Brain microvascular endothelial cell (primary cell): ENCODE data around the gene PHF24.

ENCODE experiments used
- DNase-seq: peaks from one replicate; pipeline ENCODE4 v3.0.0-alpha.2; 2020
- H3K27ac ChIP-seq: fragments of 250-450 bp; sonication (Bioruptor Pico); 2 replicates; pipeline ENCODE4 v1.5.1; 2020; ENCODE audit warnings: mild to moderate bottlenecking, moderate library complexity
- H3K27me3 ChIP-seq: fragments of 250-450 bp; sonication (Bioruptor Pico); replicated peaks from 2 replicates; pipeline ENCODE4 v1.5.1; 2020; ENCODE audit warnings: mild to moderate bottlenecking
- H3K36me3 ChIP-seq: fragments of 250-450 bp; sonication (Bioruptor Pico); replicated peaks from 2 replicates; pipeline ENCODE4 v1.5.1; 2020; ENCODE audit warnings: mild to moderate bottlenecking
- H3K4me3 ChIP-seq: 2 replicates; pipeline ENCODE4 v1.5.1; 2011; ENCODE audit warnings: low read depth, mild to moderate bottlenecking, control low read depth, low read length, moderate library complexity
- in situ Hi-C: cut with HindIII; loops from 2 replicates; pipeline ENCODE4 v1.10.0; 2017; ENCODE audit warnings: low sequenced_read_pairs, low pct_ligation_motif_present
- TF ChIP-seq, protein P1 (sequence below): IDR thresholded peaks from 2 replicates; pipeline ENCODE4 v1.5.1; 2011; ENCODE audit warnings: low read depth, mild to moderate bottlenecking, moderate library complexity, low read length, control low read depth, inconsistent platforms; ENCODE audit errors: missing control alignments

Gene PHF24

DNA sequence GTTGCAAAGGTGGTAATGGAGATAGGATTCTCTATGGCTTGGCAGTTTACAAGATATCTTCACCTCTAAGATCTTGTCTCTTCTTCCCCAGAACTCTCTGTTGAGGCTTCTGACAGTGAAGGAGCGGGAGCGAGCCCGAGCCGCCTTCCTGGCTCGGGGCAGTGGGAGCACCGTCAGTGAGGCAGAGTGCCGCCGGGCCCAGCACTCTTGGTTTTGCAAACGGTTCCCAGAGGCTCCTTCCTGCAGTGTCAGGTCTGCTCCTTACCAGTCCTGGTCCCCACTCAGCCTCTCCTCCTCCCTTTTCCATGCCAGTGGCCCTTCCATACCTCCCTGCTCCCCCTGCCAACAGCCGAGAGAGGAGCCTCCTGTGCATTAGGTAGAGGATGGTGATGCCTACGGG, 18.9 kb downstream of the PHF24 start:
- Histone ChIP-seq H3K4me3 (no peak overlapping the region), H3K27me3 (peaks cover 3% of the 10 kb centered on the region), H3K27ac (no peak overlapping the region), H3K36me3 (no peaks in the 10 kb centered on the region)
- TF ChIP-seq, protein P1, sequence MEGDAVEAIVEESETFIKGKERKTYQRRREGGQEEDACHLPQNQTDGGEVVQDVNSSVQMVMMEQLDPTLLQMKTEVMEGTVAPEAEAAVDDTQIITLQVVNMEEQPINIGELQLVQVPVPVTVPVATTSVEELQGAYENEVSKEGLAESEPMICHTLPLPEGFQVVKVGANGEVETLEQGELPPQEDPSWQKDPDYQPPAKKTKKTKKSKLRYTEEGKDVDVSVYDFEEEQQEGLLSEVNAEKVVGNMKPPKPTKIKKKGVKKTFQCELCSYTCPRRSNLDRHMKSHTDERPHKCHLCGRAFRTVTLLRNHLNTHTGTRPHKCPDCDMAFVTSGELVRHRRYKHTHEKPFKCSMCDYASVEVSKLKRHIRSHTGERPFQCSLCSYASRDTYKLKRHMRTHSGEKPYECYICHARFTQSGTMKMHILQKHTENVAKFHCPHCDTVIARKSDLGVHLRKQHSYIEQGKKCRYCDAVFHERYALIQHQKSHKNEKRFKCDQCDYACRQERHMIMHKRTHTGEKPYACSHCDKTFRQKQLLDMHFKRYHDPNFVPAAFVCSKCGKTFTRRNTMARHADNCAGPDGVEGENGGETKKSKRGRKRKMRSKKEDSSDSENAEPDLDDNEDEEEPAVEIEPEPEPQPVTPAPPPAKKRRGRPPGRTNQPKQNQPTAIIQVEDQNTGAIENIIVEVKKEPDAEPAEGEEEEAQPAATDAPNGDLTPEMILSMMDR = no peak
- in situ Hi-C loops = no loop called here
- DNase-seq = no peak

- in situ Hi-C loops = no loop called here
- H3K4me3 ChIP-seq = no peak overlapping the region
- peaks cover 3% of the 10 kb centered on the region for H3K27me3 ChIP-seq
- DNase-seq = no peak
- H3K36me3 ChIP-seq = no peaks in the 10 kb centered on the region
- TF ChIP-seq, protein P1 = no peak
- H3K27ac ChIP-seq = no peak overlapping the region
Measured at GRCh38 chr9:34980181-34980761, 22.2 kb downstream of the PHF24 start.

GRCh38 chr9:34982361-34982760, 24.3 kb downstream of the PHF24 start:
- Histone ChIP-seq H3K36me3 (no peaks in the 10 kb centered on the region), H3K4me3 (no peak overlapping the region), H3K27me3 (peaks cover 2% of the 10 kb centered on the region), H3K27ac (no peak overlapping the region)
- no peak for DNase-seq
- TF ChIP-seq, protein P1 = no peak
- in situ Hi-C loops = no loop called here

- TF ChIP-seq, protein P1 = no peak
- H3K27ac ChIP-seq = no peak overlapping the region
- H3K36me3 ChIP-seq = no peaks in the 10 kb centered on the region
- H3K4me3 ChIP-seq = no peak overlapping the region
- no peak for DNase-seq
- in situ Hi-C loops = no loop called here
- no peaks in the 10 kb centered on the region for H3K27me3 ChIP-seq
Measured at GRCh38 chr9:34983209-34983608, 25.1 kb downstream of the PHF24 start.

DNA sequence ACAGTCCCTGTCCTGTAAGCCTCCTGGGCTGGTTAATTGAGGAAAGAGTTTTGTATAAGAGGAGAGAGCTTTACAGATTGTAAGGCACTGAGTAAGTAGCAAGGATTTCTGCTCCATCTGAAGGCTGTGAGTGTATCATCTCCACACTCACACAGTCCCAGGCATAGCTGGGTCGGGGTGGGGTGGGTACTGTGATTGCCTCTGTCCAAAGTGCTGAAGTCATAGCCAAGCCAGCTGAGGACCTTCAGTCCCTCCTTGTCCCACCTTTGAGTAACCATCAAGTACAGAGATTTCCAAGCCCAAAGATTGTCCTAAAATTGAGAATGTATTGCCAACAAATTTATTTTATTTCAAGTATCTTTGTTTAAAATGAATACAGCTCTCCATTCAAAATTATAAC, 26.0 kb downstream of the PHF24 start:
- H3K27ac ChIP-seq = no peak overlapping the region
- in situ Hi-C loops = no loop called here
- no peak for DNase-seq
- TF ChIP-seq, protein P1 = no peak
- no peak overlapping the region for H3K4me3 ChIP-seq
- H3K27me3 ChIP-seq = no peaks in the 10 kb centered on the region
- H3K36me3 ChIP-seq = no peaks in the 10 kb centered on the region

- Histone ChIP-seq H3K36me3 (no peaks in the 10 kb centered on the region), H3K27ac (no peak overlapping the region), H3K4me3 (no peak overlapping the region), H3K27me3 (no peaks in the 10 kb centered on the region)
- in situ Hi-C loops = no loop called here
- TF ChIP-seq, protein P1 = peak; percentile 95
- no peak for DNase-seq
Measured at GRCh38 chr9:34985311-34985899, 27.3 kb downstream of the PHF24 start.
